SK-N-SH treated with all-trans-retinoic acid at 6 μM for 48 hours (cell line): ENCODE measurements around the gene EEIG2.

Experiments used
- ATAC-seq: fragments of 200-7000 bp; cut with Tn5 transposase; 3 replicates; pipeline ENCODE4 v1.9.1; 2020; ENCODE audit warnings: mild to moderate bottlenecking, moderate library complexity
- ARNTL ChIP-seq: fragments of 450-650 bp; formaldehyde crosslinking; IDR thresholded peaks from 2 replicates; pipeline ENCODE4 v1.5.0; 2020; ENCODE audit warnings: low read depth, mild to moderate bottlenecking, moderate library complexity, borderline replicate concordance
- ESRRG ChIP-seq: fragments of 250-450 bp; sonication (Bioruptor Pico); IDR thresholded peaks from 2 replicates; pipeline ENCODE4 v1.6.1; 2021; ENCODE audit warnings: mild to moderate bottlenecking
- GLIS3 ChIP-seq: fragments of 250-450 bp; sonication (Bioruptor Pico); IDR thresholded peaks from 2 replicates; pipeline ENCODE4 v1.5.0; 2020; ENCODE audit warnings: mild to moderate bottlenecking, moderate library complexity
- PATZ1 ChIP-seq: fragments of 250-450 bp; sonication (Bioruptor Pico); IDR thresholded peaks from 2 replicates; pipeline ENCODE4 v1.8.0; 2020; ENCODE audit warnings: mild to moderate bottlenecking, moderate library complexity, borderline replicate concordance
- ZFP30 ChIP-seq: fragments of 450-650 bp; formaldehyde crosslinking; IDR thresholded peaks from 2 replicates; pipeline ENCODE4 v1.5.0; 2022; ENCODE audit warnings: mild to moderate bottlenecking, moderate library complexity
- ZNF565 ChIP-seq: fragments of 450-650 bp; formaldehyde crosslinking; conservative IDR thresholded peaks from 2 replicates; pipeline ENCODE4 v1.5.0; 2020; ENCODE audit warnings: low read depth, mild to moderate bottlenecking, moderate library complexity
- TF ChIP-seq, protein P1 (sequence below): fragments of 250-450 bp; sonication (Bioruptor Pico); IDR thresholded peaks from 2 replicates; pipeline ENCODE4 v1.5.0; 2020; ENCODE audit warnings: mild to moderate bottlenecking, moderate library complexity

The EEIG2 gene

GRCh38 chr1:108606478-108606877, 46.6 kb downstream of the EEIG2 start (continued):
- TF ChIP-seq, protein P1, sequence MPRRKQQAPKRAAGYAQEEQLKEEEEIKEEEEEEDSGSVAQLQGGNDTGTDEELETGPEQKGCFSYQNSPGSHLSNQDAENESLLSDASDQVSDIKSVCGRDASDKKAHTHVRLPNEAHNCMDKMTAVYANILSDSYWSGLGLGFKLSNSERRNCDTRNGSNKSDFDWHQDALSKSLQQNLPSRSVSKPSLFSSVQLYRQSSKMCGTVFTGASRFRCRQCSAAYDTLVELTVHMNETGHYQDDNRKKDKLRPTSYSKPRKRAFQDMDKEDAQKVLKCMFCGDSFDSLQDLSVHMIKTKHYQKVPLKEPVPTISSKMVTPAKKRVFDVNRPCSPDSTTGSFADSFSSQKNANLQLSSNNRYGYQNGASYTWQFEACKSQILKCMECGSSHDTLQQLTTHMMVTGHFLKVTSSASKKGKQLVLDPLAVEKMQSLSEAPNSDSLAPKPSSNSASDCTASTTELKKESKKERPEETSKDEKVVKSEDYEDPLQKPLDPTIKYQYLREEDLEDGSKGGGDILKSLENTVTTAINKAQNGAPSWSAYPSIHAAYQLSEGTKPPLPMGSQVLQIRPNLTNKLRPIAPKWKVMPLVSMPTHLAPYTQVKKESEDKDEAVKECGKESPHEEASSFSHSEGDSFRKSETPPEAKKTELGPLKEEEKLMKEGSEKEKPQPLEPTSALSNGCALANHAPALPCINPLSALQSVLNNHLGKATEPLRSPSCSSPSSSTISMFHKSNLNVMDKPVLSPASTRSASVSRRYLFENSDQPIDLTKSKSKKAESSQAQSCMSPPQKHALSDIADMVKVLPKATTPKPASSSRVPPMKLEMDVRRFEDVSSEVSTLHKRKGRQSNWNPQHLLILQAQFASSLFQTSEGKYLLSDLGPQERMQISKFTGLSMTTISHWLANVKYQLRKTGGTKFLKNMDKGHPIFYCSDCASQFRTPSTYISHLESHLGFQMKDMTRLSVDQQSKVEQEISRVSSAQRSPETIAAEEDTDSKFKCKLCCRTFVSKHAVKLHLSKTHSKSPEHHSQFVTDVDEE (CRISPR knock-in tag), result no peak
- TF ChIP-seq PATZ1 (CRISPR knock-in tag) (no peak), ARNTL (CRISPR knock-in tag) (no peak), ESRRG (no peak)

DNA sequence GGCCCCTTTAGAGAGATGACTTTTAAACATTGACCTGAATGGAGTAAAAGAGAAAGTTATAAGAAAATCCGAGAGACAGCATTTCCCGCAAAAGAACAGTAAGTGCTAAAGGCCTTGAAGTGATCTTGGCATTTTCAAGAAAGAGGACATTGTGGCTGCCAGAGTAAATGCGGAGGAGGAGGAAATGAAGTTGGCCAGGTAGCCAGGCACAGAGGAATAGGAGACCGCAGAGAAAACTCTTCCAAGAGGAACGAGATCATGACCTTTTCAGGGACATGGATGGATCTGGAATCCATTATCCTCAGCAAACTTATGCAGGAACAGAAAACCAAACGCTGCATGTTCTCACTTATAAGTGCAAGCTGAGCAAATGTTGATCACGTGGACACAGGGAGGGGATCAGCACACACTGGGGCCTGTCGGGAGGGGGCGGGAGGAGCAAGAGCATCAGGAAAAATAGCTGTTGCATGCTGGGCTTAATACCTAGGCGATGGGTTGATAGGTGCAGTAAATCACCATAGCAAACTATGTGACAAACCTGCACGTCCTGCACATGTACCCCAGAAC, 49.7 kb downstream of the EEIG2 start:
- peak; percentile 18; the same call in 1 of the 3 replicates for ATAC-seq
- TF ChIP-seq ESRRG (no peak), ZFP30 (CRISPR knock-in tag) (no peak), ZNF565 (CRISPR knock-in tag) (no peak), GLIS3 (CRISPR knock-in tag) (no peak)
- TF ChIP-seq, all 23 proteins: peak for 0
